Esophagus squamous epithelium (tissue), 5 donors: ENCODE data around the gene TMED8. TPM values are rescaled to one million over a fixed set of nuclear protein-coding genes. Genes with fewer than 3 reads are reported as not detected.
A peak's percentile ranks its signal among the peaks of the same experiment; 100 is the strongest.

Experiments
- DNase-seq: peaks from one replicate; lab custom pipeline; 2025; lab: John Stamatoyannopoulos, UW
- H3K27ac ChIP-seq, 4 donors: fragments of 200-600 bp; sonication (generic); one replicate each; pipeline ENCODE4 v1.5.1; 2016 to 2019; ENCODE audit warnings: mild to moderate bottlenecking in 1 of 4
- H3K27me3 ChIP-seq, 4 donors: fragments of 200-600 bp; sonication (generic); 1 replicate in 3 of 4; 2 replicates in 1 of 4; pipeline versions ENCODE4 v1.5.1 to v1.6.0; 2017 to 2021; ENCODE audit warnings: antibody characterized with exemption in 1 of 4
- H3K36me3 ChIP-seq, 3 donors: fragments of 200-600 bp; sonication (generic); one replicate each; pipeline ENCODE4 v1.5.1; 2016 to 2019
- H3K4me1 ChIP-seq, 3 donors: fragments of 200-600 bp; sonication (generic); one replicate each; pipeline ENCODE4 v1.5.1; 2017 to 2019
- H3K4me3 ChIP-seq, 4 donors: fragments of 200-600 bp; sonication (generic); 1 replicate in 3 of 4; 2 replicates in 1 of 4; pipeline ENCODE4 v1.5.1; 2016 to 2019; ENCODE audit warnings: mild to moderate bottlenecking in 2 of 4, moderate library complexity in 1 of 4
- H3K9me3 ChIP-seq, 3 donors: fragments of 200-600 bp; sonication (generic); one replicate each; pipeline ENCODE4 v1.5.1; 2016 to 2019
- POLR2A ChIP-seq, 4 donors: fragments of 450-650 bp; IDR thresholded peaks; one replicate each; pipeline ENCODE4 v1.6.1; 2017; ENCODE audit warnings: antibody characterized with exemption in 4 of 4, mild to moderate bottlenecking in 4 of 4, moderate library complexity in 3 of 4
- WGBS, 2 donors: methylation state at CpG; one replicate each; pipeline ENCODE4 v1.1.5; 2018; 5-methylcytosine and 5-hydroxymethylcytosine counted together
- intact Hi-C: fragments of 100-400 bp; cut with DNase I; formaldehyde crosslinking; loops from one replicate; pipeline ENCODE4 v1.15.0; 2022
- total RNA-seq, 4 donors: library from RNA; depleted of rRNA; stranded (reverse); fragments of >200 nt; gene quantifications; one replicate each; pipeline ENCODE4 v1.1.0, GENCODE V29; 2016
- TF ChIP-seq, protein P1 (sequence below), 6 experiments: fragments of 450-650 bp in 4 of 6; fragments of 200-600 bp in 2 of 6; sonication (generic) in 2 of 6; IDR thresholded peaks; one replicate each; pipeline ENCODE4 v1.5.1; 2016 to 2019; ENCODE audit warnings: antibody characterized with exemption in 6 of 6, mild to moderate bottlenecking in 4 of 6, moderate library complexity in 4 of 6
- donor health status: DM: yes; HTN: yes; CAD: no.

Gene TMED8
- total RNA-seq, 4 donors from 2014 or later, result 4.4 to 9.3 (median 8.0) TPM

DNA sequence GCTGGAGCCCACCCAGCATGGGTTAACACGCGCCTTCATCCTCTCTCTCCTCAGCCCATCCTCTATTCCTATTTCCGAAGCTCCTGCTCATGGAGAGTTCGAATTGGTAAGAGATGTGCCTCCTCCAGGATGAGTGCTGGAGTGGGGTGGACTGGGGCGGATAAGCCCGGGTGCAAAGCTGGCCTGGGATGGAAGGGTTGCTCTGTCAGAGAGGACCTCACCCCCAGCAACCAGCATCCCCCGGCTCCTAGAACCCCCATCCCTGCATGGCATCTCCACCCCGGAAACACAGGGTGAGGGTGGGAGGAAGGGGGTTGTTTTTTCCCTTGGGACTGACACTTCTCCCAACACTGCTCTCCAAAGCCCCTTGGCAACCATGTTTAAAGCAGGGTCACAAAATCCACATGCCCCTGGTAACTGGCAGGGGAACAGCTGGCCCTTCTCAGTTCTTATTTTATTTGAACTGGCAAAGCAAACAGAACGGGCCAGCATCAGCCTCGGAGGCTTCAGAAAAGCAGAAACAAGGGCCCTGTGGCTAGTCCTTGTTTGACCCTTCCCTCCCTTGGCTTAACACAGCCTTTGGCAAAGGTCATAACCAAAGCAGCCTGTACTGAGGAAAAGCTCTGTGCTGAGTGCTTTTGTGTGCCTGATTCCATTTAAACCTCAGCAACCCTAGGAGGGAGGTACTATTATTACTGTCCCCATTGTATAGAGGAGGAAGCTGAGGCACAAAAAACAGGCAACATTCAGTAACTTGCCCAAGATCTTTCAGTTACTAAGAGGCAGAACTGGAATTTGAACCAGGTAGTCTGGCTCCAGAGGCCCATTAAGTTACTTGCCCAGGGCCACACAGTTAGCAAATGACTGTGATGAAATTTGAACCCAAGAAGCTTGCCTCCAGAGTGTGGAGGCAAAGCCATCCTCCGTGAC, 51.8 kb downstream of the TMED8 start:
- Histone ChIP-seq H3K27me3 (no peaks in the 10 kb centered on the region), H3K4me1 (peaks cover 4 to 12% (median 5%) of the 10 kb centered on the region in 3 donors), H3K27ac (no peak overlapping the region), H3K36me3 (no peaks in the 10 kb centered on the region), H3K4me3 (no peak overlapping the region), H3K9me3 (no peaks in the 10 kb centered on the region)
- no peak for TF ChIP-seq POLR2A (IDR thresholded peaks at IDR 0.05)
- TF ChIP-seq, protein P1, sequence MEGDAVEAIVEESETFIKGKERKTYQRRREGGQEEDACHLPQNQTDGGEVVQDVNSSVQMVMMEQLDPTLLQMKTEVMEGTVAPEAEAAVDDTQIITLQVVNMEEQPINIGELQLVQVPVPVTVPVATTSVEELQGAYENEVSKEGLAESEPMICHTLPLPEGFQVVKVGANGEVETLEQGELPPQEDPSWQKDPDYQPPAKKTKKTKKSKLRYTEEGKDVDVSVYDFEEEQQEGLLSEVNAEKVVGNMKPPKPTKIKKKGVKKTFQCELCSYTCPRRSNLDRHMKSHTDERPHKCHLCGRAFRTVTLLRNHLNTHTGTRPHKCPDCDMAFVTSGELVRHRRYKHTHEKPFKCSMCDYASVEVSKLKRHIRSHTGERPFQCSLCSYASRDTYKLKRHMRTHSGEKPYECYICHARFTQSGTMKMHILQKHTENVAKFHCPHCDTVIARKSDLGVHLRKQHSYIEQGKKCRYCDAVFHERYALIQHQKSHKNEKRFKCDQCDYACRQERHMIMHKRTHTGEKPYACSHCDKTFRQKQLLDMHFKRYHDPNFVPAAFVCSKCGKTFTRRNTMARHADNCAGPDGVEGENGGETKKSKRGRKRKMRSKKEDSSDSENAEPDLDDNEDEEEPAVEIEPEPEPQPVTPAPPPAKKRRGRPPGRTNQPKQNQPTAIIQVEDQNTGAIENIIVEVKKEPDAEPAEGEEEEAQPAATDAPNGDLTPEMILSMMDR (IDR thresholded peaks at IDR 0.05), result no peak
- no peak for DNase-seq
- 75 to 83% methylated on average over 6 to 11 of the region's 11 CpGs for WGBS, 2 donors
- intact Hi-C loops, result no loop called here

DNA sequence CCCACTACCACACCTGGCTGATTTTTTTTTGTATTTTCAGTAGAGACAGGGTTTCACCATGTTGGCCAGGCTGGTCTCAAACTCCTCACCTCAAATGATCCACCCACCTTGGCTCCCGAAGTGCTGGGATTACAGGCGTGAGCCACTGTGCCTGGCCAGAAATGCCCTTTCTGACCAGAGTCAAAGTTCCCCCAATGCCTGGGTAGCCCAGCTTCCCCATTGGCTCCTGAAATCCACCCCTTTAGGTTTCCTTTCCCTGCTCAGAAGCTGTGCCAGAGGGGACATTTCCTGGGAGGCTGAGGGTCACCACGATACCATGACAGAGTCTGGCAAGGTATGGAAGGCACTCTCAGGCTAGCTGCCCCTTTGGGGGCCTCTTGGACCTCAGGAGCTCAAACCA, 52.6 kb downstream of the TMED8 start:
- TF ChIP-seq, protein P1 (IDR thresholded peaks at IDR 0.05), result no peak
- no peak for TF ChIP-seq POLR2A (IDR thresholded peaks at IDR 0.05)
- WGBS, 2 donors, result 83 to 100% methylated on average over 1 of the region's 3 CpGs
- H3K27ac ChIP-seq, result no peak overlapping the region
- intact Hi-C loops, result no loop called here
- no peak for DNase-seq
- H3K4me1 ChIP-seq, result peaks cover 5 to 20% (median 10%) of the 10 kb centered on the region in 3 donors
- no peaks in the 10 kb centered on the region for H3K9me3 ChIP-seq
- H3K4me3 ChIP-seq, result no peak overlapping the region
- H3K27me3 ChIP-seq, result no peaks in the 10 kb centered on the region
- H3K36me3 ChIP-seq, result no peaks in the 10 kb centered on the region

DNA sequence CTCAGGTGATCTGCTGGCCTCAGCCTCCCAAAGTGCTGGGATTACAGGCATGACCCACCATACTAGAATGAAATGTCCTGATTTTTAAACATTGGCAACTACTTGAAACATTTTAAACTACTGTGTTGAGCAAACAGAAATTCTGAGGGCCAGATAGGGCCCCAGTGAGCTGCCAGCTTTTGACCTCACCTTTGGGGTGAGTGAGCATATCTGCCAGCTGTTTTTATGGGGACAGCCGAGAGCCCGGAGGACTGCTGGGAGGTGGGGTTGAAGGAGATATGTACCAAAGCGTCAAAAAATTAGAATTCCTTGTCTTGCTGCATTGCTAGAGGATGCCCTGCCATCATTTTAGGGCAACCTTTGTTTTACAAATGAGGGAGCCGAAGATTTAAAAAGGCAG, 53.3 kb downstream of the TMED8 start:
- no peak for DNase-seq
- Histone ChIP-seq H3K9me3 (no peaks in the 10 kb centered on the region), H3K27me3 (no peaks in the 10 kb centered on the region), H3K4me3 (no peak overlapping the region), H3K36me3 (no peaks in the 10 kb centered on the region), H3K27ac (no peak overlapping the region), H3K4me1 (peaks cover 5 to 24% (median 11%) of the 10 kb centered on the region in 3 donors)
- 94 to 98% methylated on average over 4 of the region's 4 CpGs for WGBS, 2 donors
- intact Hi-C loops, result no loop called here
- TF ChIP-seq, protein P1 (IDR thresholded peaks at IDR 0.05), result no peak

DNA sequence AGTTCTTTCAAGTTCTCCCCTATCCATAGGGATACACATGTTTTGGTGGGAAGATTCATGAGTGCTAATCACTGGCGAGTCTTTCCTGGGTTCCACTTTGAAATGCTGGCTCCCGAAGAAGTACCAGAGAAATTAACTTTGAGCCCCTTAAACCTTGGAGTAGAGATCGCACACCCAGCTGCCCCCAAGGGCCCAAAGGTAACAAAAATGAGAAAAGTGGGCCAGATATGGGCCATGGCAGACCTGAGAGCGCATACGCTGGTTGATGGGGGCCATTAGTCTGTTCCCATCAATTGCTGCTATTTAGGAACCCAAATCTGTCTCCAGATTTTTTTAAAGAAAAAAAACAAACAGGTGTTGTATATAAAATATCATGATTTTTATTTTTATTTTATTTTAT, 53.9 kb downstream of the TMED8 start:
- TF ChIP-seq, protein P1 (IDR thresholded peaks at IDR 0.05), result no peak
- TF ChIP-seq POLR2A (IDR thresholded peaks at IDR 0.05), result no peak
- H3K9me3 ChIP-seq, result no peaks in the 10 kb centered on the region
- H3K4me1 ChIP-seq, result peaks cover 5 to 24% (median 11%) of the 10 kb centered on the region in 3 donors
- H3K27me3 ChIP-seq, result no peaks in the 10 kb centered on the region
- H3K36me3 ChIP-seq, result no peaks in the 10 kb centered on the region
- DNase-seq, result no peak
- WGBS, 2 donors, result 92 to 95% methylated on average over 5 of the region's 5 CpGs
- H3K27ac ChIP-seq, result no peak overlapping the region
- intact Hi-C loops, result no loop called here
- H3K4me3 ChIP-seq, result no peak overlapping the region

DNA sequence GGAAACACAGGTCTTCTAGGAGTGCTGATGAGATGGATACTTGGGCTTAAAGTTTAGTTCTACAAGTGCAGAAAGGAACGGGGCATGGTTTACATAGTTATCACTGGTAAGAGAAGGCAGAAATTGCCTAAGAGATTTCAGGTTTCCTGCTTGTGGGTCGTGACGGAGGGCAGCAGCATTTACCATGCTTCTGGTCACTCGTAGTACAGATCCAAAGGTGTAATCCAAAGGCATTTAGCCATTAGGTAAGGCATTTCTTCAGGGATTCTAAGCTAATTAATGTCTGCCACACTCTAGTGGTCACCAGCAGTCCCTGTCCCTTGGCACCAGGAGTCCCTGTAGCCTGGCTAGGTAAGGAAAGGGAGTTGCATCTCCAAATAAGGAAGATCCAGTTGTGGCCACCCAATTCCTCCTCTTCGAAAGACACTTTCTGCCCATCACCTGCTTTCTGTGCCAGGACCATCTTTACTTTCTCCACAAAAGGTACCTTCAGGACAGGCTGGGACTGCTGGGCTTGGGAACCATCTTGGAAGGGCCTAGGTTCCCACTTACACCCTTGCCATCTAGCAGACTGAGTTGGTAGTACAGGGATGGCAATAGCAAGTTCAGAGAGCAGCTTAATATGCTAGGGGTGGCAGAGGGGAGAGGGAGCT, 54.5 kb downstream of the TMED8 start:
- intact Hi-C loops, result no loop called here
- no peak for DNase-seq
- Histone ChIP-seq H3K4me3 (peak overlapping the region in 3 of 4 donors; percentile 81 to 100 (median 99)), H3K27me3 (no peaks in the 10 kb centered on the region), H3K9me3 (no peaks in the 10 kb centered on the region), H3K36me3 (no peaks in the 10 kb centered on the region), H3K27ac (peak overlapping the region; percentile 96 to 99 (median 99)), H3K4me1 (peaks cover 5 to 24% (median 11%) of the 10 kb centered on the region in 3 donors)
- no peak for TF ChIP-seq POLR2A (IDR thresholded peaks at IDR 0.05)
- TF ChIP-seq, protein P1 (IDR thresholded peaks at IDR 0.05), result no peak
- WGBS, 2 donors, result 58 to 65% methylated on average over 5 of the region's 5 CpGs
